ENCODE data around the gene PCBP3. TPM values are rescaled to one million over a fixed set of nuclear protein-coding genes. Genes with fewer than 3 reads are reported as not detected.
A peak's percentile ranks its signal among the peaks of the same experiment; 100 is the strongest.
"Not testable (repeated sequence)": the region's sequence is repeated elsewhere in the genome, so short reads cannot be mapped to it uniquely, and the experiment has no call there.

The PCBP3 gene
- total and polyA plus RNA-seq, 4 donors: 14.3 to 30.0 (median 22.5) TPM

GRCh38 chr21:45975020-45975666 is 331.6 kb downstream of the PCBP3 start:
- peak in 1 of 6 donors; percentile 40 for DNase-seq (ENCODE audit: low read depth in 4 of 6, low spot score in 6 of 6)
- Histone ChIP-seq H3K4me1 (ENCODE audit: control insufficient read depth, insufficient read depth, low read length) (peaks cover 62% of the 10 kb centered on the region), H3K9me3 (ENCODE audit: control insufficient read depth, insufficient read depth, low read length) (no peaks in the 10 kb centered on the region), H3K4me3 (ENCODE audit: low read depth, low read length) (no peak overlapping the region), H3K36me3 (ENCODE audit: control insufficient read depth, insufficient read depth, low read length) (peaks cover 2% of the 10 kb centered on the region), H3K27ac (ENCODE audit: low read depth, low read length) (peak overlapping the region; percentile 82), H3K27me3 (ENCODE audit: control insufficient read depth, insufficient read depth, low read length) (peaks cover 11% of the 10 kb centered on the region)
- 30% methylated on average over 26 of the region's 33 CpGs for WGBS (ENCODE audit: insufficient coverage)

- H3K4me3 ChIP-seq (ENCODE audit: low read depth, low read length); H3K36me3 ChIP-seq (ENCODE audit: control insufficient read depth, insufficient read depth, low read length); H3K27ac ChIP-seq (ENCODE audit: low read depth, low read length); H3K9me3 ChIP-seq (ENCODE audit: control insufficient read depth, insufficient read depth, low read length); DNase-seq (ENCODE audit: low read depth in 4 of 6, low spot score in 6 of 6): not testable (repeated sequence)
- peaks cover 11% of the 10 kb centered on the region for H3K27me3 ChIP-seq (ENCODE audit: control insufficient read depth, insufficient read depth, low read length)
- WGBS (ENCODE audit: insufficient coverage): 24% methylated on average over 2 of the region's 13 CpGs
- peaks cover 60% of the 10 kb centered on the region for H3K4me1 ChIP-seq (ENCODE audit: control insufficient read depth, insufficient read depth, low read length)
Measured at GRCh38 chr21:45975667-45976409, 332.3 kb downstream of the PCBP3 start.

GRCh38 chr21:45976701-45977311 is 333.3 kb downstream of the PCBP3 start:
- no peak for DNase-seq (ENCODE audit: low read depth in 4 of 6, low spot score in 6 of 6)
- H3K4me3 ChIP-seq (ENCODE audit: low read depth, low read length): no peak overlapping the region
- no peak overlapping the region for H3K27ac ChIP-seq (ENCODE audit: low read depth, low read length)
- H3K9me3 ChIP-seq (ENCODE audit: control insufficient read depth, insufficient read depth, low read length): no peaks in the 10 kb centered on the region
- WGBS (ENCODE audit: insufficient coverage): 32% methylated on average over 6 of the region's 11 CpGs
- H3K27me3 ChIP-seq (ENCODE audit: control insufficient read depth, insufficient read depth, low read length): peaks cover 11% of the 10 kb centered on the region
- peaks cover 57% of the 10 kb centered on the region for H3K4me1 ChIP-seq (ENCODE audit: control insufficient read depth, insufficient read depth, low read length)
- peaks cover 2% of the 10 kb centered on the region for H3K36me3 ChIP-seq (ENCODE audit: control insufficient read depth, insufficient read depth, low read length)

- peak in 1 of 6 donors; percentile 24 for DNase-seq (ENCODE audit: low read depth in 4 of 6, low spot score in 6 of 6)
- WGBS (ENCODE audit: insufficient coverage): 13% methylated on average over 2 of the region's 5 CpGs
Measured at GRCh38 chr21:45977396-45977795, 333.9 kb downstream of the PCBP3 start.

GRCh38 chr21:45979141-45979631 is 335.7 kb downstream of the PCBP3 start:
- no peak for DNase-seq (ENCODE audit: low read depth in 4 of 6, low spot score in 6 of 6)
- H3K4me3 ChIP-seq (ENCODE audit: low read depth, low read length): no peak overlapping the region
- WGBS (ENCODE audit: insufficient coverage): 54% methylated on average over 20 of the region's 20 CpGs
- peaks cover 51% of the 10 kb centered on the region for H3K4me1 ChIP-seq (ENCODE audit: control insufficient read depth, insufficient read depth, low read length)
- H3K36me3 ChIP-seq (ENCODE audit: control insufficient read depth, insufficient read depth, low read length): peaks cover 18% of the 10 kb centered on the region
- no peak overlapping the region for H3K27ac ChIP-seq (ENCODE audit: low read depth, low read length)
- peaks cover 10% of the 10 kb centered on the region for H3K27me3 ChIP-seq (ENCODE audit: control insufficient read depth, insufficient read depth, low read length)
- H3K9me3 ChIP-seq (ENCODE audit: control insufficient read depth, insufficient read depth, low read length): no peaks in the 10 kb centered on the region

More at GRCh38 chr21:45977396-45977795, 333.9 kb downstream of the PCBP3 start:
- peaks cover 11% of the 10 kb centered on the region for H3K27me3 ChIP-seq (ENCODE audit: control insufficient read depth, insufficient read depth, low read length)
- H3K36me3 ChIP-seq (ENCODE audit: control insufficient read depth, insufficient read depth, low read length): peaks cover 2% of the 10 kb centered on the region
- no peak overlapping the region for H3K27ac ChIP-seq (ENCODE audit: low read depth, low read length)
- H3K9me3 ChIP-seq (ENCODE audit: control insufficient read depth, insufficient read depth, low read length): no peaks in the 10 kb centered on the region
- H3K4me1 ChIP-seq (ENCODE audit: control insufficient read depth, insufficient read depth, low read length): peaks cover 57% of the 10 kb centered on the region
- no peak overlapping the region for H3K4me3 ChIP-seq (ENCODE audit: low read depth, low read length)

- Histone ChIP-seq H3K27ac (ENCODE audit: low read depth, low read length) (no peak overlapping the region), H3K4me1 (ENCODE audit: control insufficient read depth, insufficient read depth, low read length) (peaks cover 46% of the 10 kb centered on the region), H3K27me3 (ENCODE audit: control insufficient read depth, insufficient read depth, low read length) (peaks cover 5% of the 10 kb centered on the region), H3K36me3 (ENCODE audit: control insufficient read depth, insufficient read depth, low read length) (peaks cover 22% of the 10 kb centered on the region), H3K9me3 (ENCODE audit: control insufficient read depth, insufficient read depth, low read length) (no peaks in the 10 kb centered on the region), H3K4me3 (ENCODE audit: low read depth, low read length) (no peak overlapping the region)
- no peak for DNase-seq (ENCODE audit: low read depth in 4 of 6, low spot score in 6 of 6)
- WGBS (ENCODE audit: insufficient coverage): 91% methylated on average over 6 of the region's 7 CpGs
Measured at GRCh38 chr21:45979651-45980050, 336.1 kb downstream of the PCBP3 start.

GRCh38 chr21:45980271-45980670 is 336.7 kb downstream of the PCBP3 start:
- no peaks in the 10 kb centered on the region for H3K9me3 ChIP-seq (ENCODE audit: control insufficient read depth, insufficient read depth, low read length)

GRCh38 chr21:45980697-45981096 is 337.2 kb downstream of the PCBP3 start:
- Histone ChIP-seq H3K4me1 (ENCODE audit: control insufficient read depth, insufficient read depth, low read length) (peaks cover 38% of the 10 kb centered on the region), H3K4me3 (ENCODE audit: low read depth, low read length) (peak overlapping the region; percentile 43), H3K27ac (ENCODE audit: low read depth, low read length) (peak overlapping the region; percentile 82), H3K27me3 (ENCODE audit: control insufficient read depth, insufficient read depth, low read length) (no peaks in the 10 kb centered on the region), H3K36me3 (ENCODE audit: control insufficient read depth, insufficient read depth, low read length) (peaks cover 30% of the 10 kb centered on the region), H3K9me3 (ENCODE audit: control insufficient read depth, insufficient read depth, low read length) (no peaks in the 10 kb centered on the region)
- DNase-seq (ENCODE audit: low read depth in 4 of 6, low spot score in 6 of 6): no peak

More at GRCh38 chr21:45980271-45980670, 336.7 kb downstream of the PCBP3 start:
- WGBS (ENCODE audit: insufficient coverage): 93% methylated on average over 1 of the region's 2 CpGs
- H3K27ac ChIP-seq (ENCODE audit: low read depth, low read length): no peak overlapping the region
- peaks cover 40% of the 10 kb centered on the region for H3K4me1 ChIP-seq (ENCODE audit: control insufficient read depth, insufficient read depth, low read length)
- DNase-seq (ENCODE audit: low read depth in 4 of 6, low spot score in 6 of 6): no peak
- peaks cover under 1% of the 10 kb centered on the region for H3K27me3 ChIP-seq (ENCODE audit: control insufficient read depth, insufficient read depth, low read length)
- H3K4me3 ChIP-seq (ENCODE audit: low read depth, low read length): no peak overlapping the region
- H3K36me3 ChIP-seq (ENCODE audit: control insufficient read depth, insufficient read depth, low read length): peaks cover 26% of the 10 kb centered on the region

GRCh38 chr21:45981151-45982091 is 337.9 kb downstream of the PCBP3 start, which contains the start of gene COL6A1:
Gene COL6A1 (plus strand): TSS chr21:45981770. CDS start chr21:45981851, 81 bp downstream.
- DNase-seq (ENCODE audit: low read depth in 4 of 6, low spot score in 6 of 6): peak in 4 of 6 donors; percentile 60 to 91 (median 77)
- under 1% methylated on average over 39 of the region's 63 CpGs for WGBS (ENCODE audit: insufficient coverage)
- Histone ChIP-seq H3K27ac (ENCODE audit: low read depth, low read length) (peak within 1 kb of the TSS; percentile 82), H3K4me1 (ENCODE audit: control insufficient read depth, insufficient read depth, low read length) (peaks cover 38% of the 10 kb centered on the region), H3K4me3 (ENCODE audit: low read depth, low read length) (peak within 1 kb of the TSS; percentile 63), H3K36me3 (ENCODE audit: control insufficient read depth, insufficient read depth, low read length) (peaks cover 38% of the 10 kb centered on the region), H3K27me3 (ENCODE audit: control insufficient read depth, insufficient read depth, low read length) (no peaks in the 10 kb centered on the region), H3K9me3 (ENCODE audit: control insufficient read depth, insufficient read depth, low read length) (no peaks in the 10 kb centered on the region)

All from spinal cord (tissue), 10 donors.